ENCODE measurements around the gene SRSF11.

The SRSF11 gene

GRCh38 chr1:70224954-70225353 is 3.8 kb downstream of the SRSF11 start:
- DNase-seq: no peak

DNA sequence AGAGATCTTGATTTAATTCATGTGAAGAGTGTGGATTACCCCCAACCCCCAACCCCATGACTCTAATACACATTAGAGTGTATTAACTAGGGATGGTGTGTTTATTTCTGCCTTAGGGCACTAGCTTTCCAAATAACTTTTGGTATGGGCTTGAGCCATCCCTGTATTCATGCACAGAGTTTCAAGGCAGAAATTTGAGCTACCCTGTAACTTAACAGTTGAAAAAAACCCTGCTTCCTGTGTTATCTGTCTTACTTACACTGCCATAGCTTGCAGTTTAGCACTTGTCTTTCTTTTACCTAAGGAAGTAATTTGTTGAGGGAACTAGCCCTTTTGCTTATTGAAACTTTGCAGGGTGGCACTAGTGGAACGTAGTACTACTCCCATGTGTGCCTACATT is 6.3 kb downstream of the SRSF11 start:
- no peak for DNase-seq

- DNase-seq: no peak
Measured at GRCh38 chr1:70228670-70229069, 7.5 kb downstream of the SRSF11 start.

- no peak for DNase-seq
Measured at GRCh38 chr1:70231475-70231874, 10.3 kb downstream of the SRSF11 start.

GRCh38 chr1:70234733-70235132 is 13.6 kb downstream of the SRSF11 start:
- no peak for DNase-seq

DNA sequence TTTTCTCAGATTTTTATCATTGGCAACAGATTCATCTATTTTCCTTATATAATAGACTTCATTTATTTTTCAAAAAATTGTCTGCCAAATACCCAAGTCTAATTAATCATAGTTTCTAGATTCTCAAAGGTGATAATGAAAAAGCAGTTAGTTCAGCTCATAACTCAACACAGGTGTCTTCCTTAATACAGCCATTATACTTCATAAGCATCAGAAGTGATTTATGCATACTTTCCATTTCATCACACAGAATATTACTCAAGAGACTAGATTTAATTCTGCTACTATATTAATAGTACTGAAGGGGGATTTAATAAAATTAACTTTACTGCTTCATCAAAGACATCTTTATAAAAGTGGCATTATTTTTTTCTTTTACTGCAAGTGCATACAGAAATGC is 18.8 kb downstream of the SRSF11 start:
- no peak for DNase-seq

DNA sequence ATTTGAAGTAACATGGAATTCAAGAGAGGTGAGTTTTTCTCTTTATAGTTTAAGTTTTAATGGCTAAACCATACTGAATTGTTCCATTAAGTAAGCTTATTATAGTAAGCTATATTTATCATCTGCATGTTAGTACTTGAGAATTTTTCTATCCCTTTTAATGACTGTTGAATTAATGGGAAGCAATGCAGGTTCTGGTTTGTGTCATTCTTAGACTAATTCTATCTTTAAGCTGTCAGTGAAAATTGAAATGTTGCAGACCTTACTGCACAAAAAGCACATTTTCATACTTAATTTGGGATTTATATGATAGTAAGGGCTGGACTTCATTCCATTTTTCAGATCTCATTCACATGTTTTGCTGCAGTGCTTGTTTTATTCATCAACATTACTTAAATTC is 25.9 kb downstream of the SRSF11 start:
- no peak for DNase-seq

GRCh38 chr1:70247768-70248167 is 26.6 kb downstream of the SRSF11 start:
- DNase-seq: no peak

DNA sequence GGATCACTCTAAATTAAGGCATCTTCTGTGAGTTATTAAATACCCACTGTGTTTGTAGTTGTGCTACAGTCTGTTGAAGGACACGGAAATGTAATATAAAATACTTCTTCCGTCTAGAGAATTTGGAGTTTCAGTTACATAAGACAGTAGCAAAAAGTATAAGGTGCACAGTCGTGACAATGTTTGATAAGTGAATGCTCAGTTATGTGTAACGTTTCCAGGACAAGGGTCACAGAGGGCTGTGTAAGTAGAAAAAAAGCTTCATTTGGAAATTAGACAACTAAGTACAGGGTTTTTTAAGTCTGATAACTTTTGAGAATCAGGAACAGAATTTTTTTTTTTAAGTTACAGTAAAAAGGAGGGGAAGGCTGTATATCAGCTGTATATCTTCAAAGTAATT is 27.5 kb downstream of the SRSF11 start:
- no peak for DNase-seq

GRCh38 chr1:70256664-70257063 is 35.5 kb downstream of the SRSF11 start:
- DNase-seq: no peak

- DNase-seq: no peak
Measured at GRCh38 chr1:70264839-70265238, 43.7 kb downstream of the SRSF11 start.

DNA sequence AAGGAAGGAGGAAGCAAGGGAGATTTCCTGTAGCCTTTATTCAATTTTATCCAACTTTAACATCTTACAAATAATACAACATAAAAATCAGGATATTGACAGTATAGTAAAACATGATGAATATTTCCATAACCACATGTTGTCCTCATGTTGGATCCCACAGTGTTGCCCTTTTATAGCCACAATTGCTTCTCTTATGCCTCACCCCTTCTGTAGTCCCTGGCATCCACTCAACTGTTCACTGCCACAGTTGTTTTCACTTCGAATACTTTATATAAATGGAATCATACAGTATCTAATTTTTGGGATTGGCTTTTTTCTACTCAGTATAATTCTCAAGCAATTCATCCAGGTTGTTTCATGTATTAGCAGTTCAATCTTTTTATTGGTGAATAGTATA is 44.8 kb downstream of the SRSF11 start:
- no peak for DNase-seq

DNA sequence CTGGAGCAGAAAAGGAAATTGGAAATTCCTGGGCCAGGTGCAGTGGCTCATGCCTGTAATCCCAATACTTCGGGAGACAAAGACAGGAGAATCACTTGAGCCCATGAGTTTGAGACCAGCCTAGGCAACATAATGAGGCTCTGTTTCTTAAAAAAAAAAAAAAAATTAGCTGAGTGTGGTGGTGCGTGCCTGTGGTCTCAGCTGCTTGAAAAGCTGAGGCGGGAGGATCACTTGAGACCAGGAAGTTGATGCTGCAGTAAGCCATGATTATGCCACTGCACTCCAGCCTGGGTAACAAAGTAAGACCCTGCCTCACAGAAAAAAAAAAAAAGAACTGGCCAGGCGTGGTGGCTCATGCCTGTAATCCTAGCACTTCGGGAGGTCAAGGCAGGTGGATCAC is 56.7 kb downstream of the SRSF11 start:
- DNase-seq: no peak

DNA sequence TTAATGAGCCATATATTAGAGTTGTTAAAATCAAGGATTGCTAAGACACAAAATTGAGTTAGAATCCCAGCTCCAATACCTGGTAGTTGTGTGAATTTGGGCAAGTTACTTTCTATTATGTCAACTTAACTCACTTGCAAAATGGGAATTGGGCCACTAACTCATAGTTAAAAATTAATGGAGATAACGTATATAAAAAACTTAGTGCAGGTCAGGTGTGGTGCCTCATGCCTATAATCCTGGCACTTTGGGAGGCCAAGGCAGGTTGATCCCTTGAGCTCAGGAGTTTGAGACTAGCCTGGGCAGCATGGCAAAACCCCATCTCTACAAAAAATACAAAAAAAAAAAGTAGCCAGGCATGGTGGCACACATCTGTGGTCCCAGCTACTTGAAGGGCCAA is 57.5 kb downstream of the SRSF11 start:
- DNase-seq: no peak

- no peak for DNase-seq
Measured at GRCh38 chr1:70284366-70284765, 63.2 kb downstream of the SRSF11 start.

- no peak for DNase-seq
Measured at GRCh38 chr1:70286453-70286852, 65.3 kb downstream of the SRSF11 start.

DNA sequence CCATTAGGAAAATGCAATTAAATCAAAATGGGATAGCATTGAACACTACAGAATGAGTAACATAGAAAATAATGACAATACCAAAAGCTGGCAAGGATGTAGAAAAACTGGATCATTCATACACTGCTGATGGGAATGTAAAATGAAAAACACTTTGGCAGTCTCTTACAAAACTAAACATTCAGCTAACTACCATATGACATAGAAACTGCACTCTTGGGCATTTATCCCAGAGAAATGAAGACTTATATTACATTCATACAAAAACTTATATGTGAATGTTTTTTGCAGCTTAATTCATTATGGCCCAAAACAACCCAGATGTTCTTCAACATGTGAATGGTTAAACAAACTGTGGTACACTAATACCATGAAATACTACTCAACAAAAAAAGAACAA is 67.0 kb downstream of the SRSF11 start:
- no peak for DNase-seq

GRCh38 chr1:70290218-70290617 is 69.0 kb downstream of the SRSF11 start:
- DNase-seq: no peak

DNA sequence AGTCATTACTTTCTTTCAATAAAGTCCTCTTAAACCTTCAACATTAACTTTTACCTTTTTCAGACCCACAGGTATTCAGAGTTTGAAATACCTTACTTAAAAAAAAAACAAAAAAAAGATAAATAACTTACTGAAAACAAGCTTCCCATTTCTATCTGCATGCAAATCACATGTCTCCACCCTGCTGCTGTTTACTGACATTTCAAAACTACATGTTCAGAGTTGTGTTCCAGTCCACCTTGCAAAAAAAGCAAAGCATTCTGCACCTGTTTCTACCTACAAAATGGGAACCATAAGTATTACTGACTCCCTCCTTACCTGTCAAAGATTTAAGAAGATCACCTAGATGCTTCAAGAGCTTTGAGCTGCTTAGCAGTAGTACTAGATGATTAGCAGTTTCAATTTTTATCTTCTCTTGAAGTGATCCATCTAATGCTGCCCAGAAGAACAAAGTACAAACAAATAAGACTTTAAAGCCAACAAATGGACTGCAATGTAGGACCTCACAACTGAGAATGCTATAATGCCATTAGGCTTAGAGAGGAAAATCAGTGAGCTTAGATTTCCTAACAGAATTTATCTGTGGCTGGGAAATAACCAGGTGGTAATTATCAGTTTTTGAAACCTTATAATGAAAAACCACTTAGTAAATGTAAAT is 72.1 kb downstream of the SRSF11 start:
- no peak for DNase-seq

- DNase-seq: no peak
Measured at GRCh38 chr1:70295749-70296148, 74.6 kb downstream of the SRSF11 start.

DNA sequence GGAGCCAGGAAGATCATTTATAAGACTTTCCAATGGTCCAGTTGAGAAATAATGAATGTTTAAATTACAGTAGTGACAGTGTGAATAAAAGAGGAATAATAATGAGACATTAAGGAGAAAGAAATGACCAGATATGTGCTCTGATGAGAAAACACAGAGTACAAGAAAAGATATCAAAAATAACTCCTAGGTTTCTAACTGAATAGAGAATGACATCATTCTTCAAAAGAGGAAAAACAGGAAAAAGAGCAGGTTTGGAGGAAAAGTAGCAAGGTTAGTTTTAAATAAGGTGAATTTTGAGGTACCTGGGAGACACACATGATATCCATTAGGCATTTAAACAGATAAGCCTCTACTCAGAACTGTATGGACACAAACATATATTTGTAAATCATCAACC is 78.3 kb downstream of the SRSF11 start:
- DNase-seq: no peak
